Right kidney (tissue), 1 donor: ENCODE data around the gene OTOG.

ENCODE experiments used
- DNase-seq: peaks from one replicate; pipeline ENCODE4 v3.0.0-alpha.2; 2016

The OTOG gene

DNA sequence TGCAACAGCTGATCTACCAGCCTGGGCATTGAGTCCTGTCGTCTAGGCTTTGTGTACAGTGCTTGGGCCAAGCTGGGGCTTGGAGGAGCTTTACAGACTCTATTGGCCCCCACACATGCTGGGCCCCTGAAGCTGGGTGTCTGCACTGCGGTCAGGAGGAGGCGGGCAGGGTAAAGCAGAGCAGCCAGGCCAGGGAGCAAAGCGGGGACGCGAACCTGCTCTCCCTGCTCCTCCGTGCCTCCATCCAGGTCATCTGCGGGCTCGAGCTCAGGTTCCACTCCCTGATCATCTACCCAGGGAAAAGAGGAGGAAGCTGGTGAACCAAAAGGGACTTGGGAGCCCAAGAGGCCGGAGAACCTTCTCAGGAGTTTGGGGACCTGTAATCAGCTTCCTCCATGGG lies 29.9 kb upstream of the OTOG start:
- no peak for DNase-seq

DNA sequence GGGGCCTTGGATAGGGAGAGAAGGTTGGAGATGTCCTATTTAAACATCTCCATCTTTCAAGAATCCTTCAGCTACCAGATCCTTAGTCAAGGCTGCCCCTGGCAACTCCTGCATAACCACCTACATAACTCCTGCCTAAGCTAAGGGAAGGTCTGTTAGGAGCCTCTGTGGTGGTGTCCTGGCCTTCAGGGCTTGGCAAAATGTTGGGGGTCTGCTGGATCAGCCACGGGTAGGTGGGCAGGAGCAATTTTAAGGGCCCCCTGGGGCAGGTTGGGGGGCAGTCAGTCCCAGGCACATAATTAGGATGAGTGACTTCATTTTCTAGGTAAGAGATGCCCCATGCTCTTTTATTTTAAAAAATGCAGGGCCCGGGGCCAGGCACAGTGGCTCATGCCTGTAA lies 28.7 kb upstream of the OTOG start:
- DNase-seq, result no peak

DNA sequence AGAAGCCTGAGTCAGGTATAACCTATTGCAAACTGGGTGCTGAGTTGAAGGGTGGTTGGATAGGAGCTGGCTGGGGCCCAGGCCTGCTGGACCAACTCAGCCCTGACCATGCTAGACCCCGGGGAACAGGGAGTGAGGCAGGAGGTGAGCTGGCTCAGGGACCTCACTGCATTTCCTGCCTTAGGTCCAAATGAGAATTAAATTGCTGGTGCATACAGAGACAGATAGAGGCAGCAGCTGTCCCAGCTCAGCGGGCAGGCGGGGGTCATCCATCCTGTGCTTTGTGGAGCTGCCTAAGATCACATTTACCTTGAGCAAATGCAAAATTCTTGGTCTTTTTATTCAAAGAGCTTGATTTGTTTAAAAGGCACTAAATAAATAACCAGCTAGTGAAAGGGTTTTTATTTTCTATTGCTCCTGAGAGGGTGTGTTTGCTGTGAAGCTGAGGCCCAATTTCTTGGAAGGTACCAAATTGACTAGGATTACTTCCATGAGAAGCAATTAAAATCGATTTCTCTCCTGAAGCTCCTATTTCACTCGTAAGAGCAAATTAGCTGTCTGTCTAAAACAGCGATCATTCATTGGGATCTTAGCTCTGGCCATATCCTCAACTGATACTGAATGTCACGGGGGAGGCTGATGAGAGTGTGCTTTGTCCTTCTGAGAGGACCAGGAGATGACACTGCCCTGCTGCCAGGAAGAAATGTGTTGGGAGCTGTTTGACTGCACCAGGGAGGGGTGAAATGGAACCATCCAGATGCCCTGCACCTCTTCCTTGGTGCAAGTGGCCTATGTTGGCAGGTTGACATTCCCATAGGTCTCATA lies 27.8 kb upstream of the OTOG start:
- DNase-seq, result no peak

DNA sequence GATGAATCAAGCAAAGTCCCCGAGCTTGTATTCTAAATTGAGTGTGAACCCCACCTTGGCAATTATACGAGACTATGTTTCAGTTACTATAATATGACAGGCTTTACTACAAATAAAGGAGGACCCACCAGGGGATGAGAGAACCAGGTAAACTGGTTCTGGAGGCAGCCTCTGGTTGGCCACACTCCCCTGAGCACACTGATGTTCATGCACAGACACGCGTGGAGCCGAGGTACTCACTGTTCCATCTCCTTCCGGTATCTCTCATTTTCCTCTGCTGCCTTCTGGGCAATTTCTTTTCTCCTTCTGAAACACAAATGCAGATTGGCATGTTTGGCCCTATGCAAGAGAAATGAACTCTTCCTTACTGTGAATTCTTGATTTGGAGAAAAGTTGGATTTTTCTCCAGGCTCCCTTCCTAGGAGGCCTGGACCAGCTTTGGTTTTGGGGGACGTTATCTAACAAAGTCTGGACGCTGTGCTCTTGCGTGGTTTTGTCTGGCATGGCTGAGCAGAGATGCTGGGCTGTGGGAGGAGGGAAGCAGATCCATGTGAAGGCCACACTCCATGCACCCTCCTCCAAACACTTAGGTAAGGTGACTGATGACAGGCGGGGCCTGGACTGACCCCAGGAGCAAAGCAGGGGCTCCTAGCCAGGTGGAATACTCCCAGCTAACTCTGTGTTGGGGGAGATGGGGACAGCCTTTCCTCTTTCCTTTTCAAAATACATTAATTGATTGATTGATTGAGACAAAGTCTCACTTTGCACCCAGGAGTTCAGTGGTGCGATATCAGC lies 25.8 kb upstream of the OTOG start:
- DNase-seq, result no peak

DNA sequence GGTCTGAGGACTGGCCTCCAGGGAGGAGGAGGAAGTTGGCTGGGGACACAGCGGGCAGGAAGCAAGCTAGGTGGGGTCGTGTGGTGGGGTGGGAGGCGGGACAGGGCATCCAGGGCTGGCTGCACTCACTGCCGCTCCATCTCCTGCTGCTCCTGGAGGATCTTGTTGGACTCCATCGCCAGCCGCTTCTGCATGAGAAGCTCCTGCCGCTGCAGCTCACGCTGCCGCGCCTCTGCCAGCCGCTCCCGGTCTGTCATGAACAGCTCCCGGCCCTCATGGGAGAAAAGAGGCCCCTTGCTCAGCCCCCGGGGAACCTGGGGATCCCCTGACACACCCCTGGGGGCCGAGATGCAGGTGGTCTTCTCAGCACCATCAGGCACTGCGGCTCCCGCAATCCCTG lies 24.4 kb upstream of the OTOG start:
- DNase-seq, result no peak

DNA sequence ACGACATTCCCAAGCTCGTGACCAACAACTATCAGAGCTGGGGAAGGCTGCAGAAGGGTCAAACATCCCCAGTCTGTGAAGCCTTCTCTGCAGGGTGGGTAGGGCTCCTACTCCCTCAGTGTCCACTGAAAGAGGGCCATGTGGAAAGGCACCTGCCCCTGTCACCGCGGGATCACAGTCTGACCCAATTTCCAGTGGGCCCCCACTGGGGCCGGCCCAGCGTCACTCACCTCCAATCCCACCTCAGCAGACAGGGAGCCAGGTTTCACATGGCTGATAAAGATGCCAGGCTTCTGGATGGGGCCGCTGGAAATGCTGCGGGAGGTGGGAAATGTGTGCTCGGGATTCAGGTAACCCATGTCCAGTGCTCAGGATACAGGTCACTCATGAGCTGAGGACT lies 22.8 kb upstream of the OTOG start:
- no peak for DNase-seq

DNA sequence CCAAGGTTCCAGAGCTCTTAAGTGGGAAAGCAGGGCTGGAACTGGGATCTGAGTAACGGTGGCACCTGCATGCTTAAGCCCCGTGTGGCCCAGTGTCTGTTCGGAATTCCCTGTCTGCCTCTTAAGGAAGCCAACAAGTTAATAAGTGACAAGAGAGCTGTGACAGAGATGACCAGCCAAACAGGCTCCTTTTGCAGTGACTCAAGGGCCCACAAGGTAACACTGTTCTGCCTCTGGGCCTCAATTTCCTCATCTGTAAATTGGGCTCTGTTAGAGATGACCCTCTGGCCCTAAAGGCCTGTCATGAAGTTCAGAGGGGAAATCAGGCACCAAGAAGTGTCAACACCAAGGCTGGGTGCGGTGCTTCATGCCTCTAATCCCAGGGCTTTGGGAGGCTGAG lies 21.5 kb upstream of the OTOG start:
- DNase-seq, result no peak

DNA sequence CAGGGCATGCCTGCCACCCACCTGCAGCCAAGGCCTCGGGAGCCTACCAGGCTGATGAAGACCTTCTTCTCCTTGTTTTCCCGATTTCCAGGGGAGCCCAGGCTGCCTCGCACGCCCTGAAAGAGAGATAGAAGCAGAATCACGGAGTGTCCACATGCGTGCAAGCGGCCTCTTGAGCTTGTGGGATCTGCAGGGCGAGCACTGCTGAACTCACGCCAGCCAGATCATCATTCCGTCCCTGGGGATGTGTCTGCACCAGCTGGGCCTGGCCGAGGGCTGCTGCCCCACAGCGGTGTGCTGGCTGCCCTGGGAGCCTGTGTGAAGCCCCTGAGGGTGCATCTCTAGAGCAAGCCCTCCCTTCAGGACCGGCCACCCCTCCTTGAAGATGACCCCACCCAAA lies 20.7 kb upstream of the OTOG start:
- no peak for DNase-seq

DNA sequence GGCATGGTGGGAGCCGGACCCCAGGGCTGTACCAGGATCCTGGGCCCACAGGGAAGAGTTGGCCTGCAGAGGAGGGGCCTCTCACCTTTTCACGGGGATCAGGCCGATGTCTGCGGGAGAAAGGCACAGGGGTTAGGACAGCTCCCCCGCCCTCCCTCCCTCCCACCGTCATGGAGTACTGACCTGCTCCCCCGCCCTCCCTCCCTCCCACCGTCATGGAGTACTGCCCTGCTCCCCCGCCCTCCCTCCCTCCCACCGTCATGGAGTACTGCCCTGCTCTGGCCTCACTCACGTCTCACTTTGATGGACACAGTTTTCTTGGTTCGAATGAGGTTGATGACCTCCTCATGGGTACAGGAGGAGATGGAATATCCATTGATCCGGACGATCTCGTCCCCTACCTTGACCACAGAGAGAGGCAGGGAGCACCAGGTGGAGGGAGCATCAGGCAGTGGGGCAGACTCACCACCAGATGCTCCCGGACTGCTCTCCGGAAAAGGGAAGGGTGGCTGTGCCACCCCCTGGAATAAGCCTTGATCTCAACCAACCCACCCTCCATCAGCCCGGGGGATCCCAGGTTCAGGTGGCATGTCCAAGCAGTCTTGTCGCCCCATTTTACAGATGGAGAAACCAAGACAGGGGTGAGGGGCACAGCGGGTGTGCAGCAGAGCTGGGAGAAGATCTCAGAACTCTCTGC lies 20.0 kb upstream of the OTOG start:
- DNase-seq, result no peak

DNA sequence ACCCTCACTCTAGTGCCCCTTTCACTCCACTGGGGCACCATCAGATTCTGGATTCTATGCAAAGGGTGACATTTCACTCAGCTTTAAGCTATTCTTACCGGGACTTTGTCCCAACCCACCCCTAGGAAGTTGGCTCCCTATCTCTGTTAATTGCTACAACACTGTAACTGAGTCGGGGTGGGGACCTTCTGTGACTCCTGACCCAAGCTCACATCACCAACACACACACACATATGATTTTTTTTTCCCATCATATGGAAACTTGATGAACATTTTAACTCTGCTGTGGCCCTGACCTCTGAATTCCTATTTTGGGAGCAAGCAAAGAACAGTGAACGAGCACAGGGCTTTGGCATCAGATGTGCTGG lies 19.4 kb upstream of the OTOG start:
- DNase-seq, result no peak

DNA sequence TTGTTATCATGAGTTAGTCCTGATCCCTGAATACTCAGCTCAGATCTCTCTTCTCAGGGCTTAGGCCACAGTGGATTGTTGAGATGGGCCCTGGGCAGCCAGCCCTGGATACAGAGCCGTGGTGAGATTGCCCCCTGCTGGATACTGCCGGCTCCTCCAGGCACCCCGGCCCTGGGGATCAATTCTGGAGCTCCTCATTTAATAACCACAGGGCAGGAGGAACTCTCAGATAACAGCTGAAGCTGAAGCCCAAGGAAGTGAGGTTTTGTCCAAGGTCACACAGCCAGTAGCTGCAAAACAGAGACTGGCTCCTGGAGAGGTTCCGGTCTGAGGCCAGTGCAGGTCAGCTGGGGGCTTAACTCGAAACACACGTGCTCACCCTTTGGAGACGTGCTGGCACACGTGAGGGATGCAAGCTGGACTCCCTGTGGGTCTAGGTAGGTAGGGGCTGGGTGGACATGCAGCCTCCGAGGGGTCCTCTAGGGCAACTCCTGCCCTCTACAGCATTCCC lies 18.8 kb upstream of the OTOG start:
- no peak for DNase-seq

DNA sequence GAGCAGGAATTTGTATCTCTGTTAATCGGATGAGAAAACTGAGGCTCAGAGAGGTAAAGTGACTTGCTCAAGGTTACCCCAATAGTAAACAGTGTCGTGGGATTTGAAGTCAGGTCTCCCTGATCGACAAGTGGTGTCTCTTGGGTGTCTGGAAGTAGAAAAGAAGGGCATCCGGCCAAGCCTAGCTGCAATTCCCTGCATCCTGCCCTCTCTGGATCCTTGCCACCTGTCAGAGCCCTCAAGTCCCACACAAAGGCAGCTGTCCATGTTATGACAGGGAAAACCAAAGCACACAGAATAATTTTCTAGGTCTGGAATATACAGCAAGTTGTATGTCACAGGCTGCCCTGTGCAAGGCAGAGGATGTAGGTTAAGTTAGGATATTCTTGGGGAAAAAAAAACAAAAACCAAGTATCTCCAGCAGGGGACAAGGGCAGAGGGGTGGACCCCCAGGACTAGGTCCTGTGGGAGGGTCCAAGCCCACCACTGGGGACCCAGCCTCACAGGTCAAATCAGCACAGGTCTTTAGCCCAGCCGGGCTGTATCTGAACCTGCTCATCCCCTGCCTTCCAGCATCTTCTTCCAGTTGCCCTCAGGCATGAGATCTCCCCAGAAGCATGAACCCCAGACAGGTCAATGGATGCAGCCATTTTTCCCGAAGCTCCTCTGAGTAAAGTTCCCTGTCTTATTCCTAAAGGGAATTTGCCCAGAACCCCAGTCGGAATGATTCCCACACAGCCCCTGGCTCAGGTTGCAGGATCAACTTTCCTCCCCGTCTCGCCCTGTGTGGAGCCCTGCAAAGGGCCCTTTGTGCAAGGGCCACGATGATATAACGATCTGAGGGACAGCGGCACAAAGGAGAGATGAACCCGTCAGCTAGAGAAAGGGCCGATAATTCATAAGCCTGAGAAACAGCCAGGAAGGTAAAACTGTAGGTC lies 17.9 kb upstream of the OTOG start:
- no peak for DNase-seq

DNA sequence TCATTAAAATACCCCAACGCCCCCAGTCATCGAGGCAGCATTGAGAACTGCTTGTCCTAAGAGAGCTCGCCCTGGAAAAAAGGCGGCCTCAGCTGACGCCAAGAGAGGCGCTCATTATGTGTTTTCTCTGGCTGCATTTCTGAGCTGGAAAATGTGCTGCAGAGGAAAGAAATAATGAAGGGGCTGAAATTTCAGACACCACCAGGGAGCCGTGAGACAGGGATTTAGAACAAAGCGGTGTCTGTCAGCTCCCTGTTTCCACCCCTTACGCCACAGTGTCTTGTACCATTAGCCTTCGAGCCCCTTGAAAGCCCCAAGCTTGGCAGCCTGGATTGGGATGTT lies 17.2 kb upstream of the OTOG start:
- DNase-seq, result peak; percentile 31

DNA sequence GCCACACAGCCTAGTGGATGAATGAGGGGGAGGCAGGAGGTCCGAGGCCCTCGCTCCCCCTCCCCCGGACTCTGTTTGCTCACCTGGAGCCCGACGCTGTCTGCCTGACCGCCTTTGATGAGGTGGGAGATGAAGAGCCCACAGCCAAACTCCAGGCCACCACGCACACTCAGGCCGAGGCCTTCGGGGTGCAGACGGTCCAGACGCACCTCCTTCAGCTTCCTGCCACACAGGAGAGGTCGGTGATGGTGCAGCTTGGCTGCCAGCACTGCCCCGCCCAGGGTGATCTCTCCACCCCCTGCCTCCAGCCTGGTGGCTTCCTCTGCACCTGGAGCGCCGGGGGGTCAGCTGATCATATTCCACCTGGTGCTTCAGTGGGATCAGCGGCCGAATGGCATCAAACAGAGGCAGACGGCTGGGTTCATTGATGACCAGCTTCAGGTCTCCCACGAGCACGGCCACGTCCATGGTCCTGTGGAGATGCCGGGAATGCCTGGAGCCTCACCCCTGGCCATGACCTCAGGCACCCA lies 15.9 kb upstream of the OTOG start:
- DNase-seq, result no peak

DNA sequence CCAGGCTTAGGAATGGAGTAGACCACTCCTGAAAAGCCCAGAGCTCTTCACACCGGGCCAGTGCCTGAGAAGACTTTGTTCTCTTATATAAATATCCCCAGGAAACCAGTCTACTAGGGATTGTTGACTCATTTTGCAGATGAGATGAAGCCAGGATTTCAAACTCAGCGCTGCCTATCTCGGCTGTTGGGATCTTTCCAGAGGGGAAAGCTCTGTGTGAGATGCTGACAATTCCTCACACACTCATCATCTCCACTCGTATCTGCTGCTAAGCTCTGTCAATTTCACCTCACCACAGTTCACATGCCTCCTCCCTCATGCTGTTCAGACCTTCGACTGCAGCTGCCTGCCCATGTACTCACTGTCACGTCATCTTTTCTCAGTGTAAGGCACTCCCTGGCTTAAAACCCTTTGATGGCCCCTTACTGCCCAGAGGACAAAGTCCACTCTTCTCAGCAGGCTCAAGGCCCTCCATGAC lies 15.4 kb upstream of the OTOG start:
- no peak for DNase-seq

DNA sequence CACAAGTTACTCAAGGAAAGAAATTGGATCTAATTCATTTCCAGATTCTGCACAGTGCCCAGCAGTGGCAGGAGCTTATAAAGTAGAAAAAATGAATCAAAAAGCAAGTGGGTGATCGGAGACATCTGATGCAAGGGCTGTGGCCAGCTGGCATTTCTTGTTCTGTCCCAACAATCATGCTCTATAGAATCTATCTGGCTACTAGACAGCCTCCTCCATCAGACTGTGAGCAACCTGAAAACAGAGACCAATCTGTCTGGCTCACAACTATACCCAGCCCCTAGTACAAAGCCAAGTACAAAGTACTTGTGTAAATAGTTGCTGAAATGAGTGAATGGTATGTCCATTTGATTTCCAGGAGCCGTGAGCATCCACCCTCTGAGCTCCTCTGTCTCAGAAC lies 14.3 kb upstream of the OTOG start:
- no peak for DNase-seq

DNA sequence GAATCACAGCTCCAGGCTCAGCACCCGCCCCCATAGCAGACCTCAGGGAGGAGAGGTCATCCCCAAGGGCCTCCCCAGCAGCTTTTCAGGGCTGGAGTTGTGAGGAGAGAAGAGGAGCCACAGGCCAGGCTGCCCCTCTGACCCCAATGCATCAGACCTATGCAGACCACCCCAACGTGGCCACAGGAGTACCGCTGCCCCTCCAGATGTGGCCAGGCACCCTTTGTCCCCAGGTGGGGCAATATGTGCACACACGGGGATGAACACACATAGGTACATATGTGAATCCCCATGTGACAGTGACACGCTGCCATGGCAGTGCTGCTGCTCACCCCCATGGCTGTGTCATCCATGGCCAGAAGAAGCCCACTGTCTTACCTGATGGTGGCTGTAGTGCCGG lies 13.7 kb upstream of the OTOG start:
- DNase-seq, result no peak

DNA sequence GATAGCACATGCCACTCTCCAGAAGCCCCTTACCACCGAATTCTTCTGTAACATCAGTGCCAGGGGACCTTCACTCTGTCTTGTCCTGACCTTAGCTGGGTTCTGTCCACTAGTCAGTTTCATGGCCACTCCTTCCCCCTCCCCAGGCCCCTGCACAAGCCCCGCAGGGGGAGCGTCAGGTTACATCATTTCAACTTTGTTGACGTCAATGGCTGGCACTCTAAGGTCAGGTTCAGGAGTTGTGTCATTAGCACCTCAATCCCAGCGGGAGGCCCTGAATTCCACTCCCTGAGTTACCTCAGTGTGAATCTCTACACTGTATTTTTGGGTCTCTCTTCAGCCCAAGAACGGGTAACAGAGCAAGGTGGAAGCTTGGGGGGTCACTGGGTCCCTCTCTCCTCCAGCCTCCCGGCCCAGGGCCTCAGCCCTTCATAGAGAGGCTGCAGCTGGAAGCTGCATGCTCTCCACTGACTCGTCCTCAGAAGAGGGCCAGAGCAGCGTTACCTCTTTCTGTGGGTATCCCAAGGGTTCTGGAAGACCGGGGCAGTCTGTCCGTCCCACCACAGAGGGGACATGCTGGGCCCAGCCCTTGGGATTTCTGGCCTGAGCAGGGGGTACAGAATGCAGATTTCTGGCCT lies 13.2 kb upstream of the OTOG start:
- DNase-seq, result no peak

DNA sequence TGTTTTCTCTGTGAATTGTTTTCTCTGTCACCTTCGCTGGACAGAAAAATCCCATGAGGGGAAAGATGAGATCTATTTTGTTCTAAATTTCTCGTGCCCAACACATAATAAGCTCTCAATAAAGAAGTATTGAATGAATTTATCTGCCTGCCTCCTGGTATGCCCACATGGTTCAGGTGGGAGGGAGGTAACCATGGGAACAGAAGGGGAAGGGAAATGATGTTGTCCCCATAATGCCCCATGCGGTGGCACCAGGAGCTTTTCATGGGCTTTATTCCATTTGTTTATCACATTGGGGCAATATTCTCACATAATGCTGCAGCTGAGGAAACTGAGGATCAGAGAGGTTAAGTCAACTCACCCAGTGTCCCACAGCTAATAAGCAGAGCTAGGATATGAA lies 11.6 kb upstream of the OTOG start:
- DNase-seq, result no peak

DNA sequence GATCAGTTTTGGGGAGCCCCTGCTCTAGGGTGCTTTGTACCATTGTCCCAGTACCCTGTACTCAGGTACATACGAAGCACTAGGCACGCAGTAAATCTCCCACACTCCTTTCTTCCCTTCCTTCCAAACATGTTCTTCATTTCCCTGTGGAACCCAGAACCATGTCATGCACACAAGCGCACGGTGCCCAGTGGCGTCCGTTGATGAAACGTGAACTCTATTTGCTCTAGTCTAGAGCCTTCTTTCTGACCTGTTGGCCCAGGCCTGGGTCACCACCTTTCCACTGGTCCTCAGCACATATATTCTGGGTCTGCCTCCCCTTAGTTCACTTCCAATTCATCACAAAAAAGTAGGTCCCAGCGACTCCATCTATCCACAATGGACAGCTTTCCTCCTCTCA lies 9.8 kb upstream of the OTOG start:
- DNase-seq, result no peak

DNA sequence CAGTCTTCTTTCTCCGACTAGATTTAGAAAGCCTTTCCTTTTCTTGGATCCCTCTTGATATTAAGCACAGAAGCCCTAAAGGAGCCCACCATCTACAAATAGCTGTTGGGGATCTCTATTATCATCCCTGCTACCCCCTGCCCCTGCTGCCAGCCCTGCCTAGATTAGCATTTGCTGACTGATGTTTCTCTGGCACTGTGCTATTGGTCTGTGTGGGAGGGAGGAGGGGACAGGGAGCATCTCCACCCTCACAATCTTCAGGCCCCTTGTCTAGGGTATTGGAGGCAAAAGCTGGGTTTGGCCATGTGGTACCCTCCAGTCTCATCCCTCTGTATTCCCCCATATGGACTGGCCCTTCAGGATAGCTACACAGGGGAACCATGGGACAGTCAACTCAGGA lies 9.0 kb upstream of the OTOG start:
- no peak for DNase-seq
